T-helper 2 cell treated with Interferon-gamma antibody and Interleukin-4, amounts not matched to agents 100 ng/mL and 5 ng/mL, for 36 hours (primary cell): ENCODE data around the gene GNAT2. TPM values are rescaled to one million over a fixed set of nuclear protein-coding genes. Genes with fewer than 3 reads are reported as not detected.

Experiments
- intact Hi-C: fragments of 100-400 bp; cut with micrococcal nuclease; formaldehyde crosslinking; loops from one replicate; pipeline ENCODE4 v1.15.1; 2023
- total RNA-seq: library from RNA; stranded (reverse); gene quantifications from 2 replicates; pipeline ENCODE4 v1.2.3, GENCODE V29; 2022

Gene GNAT2
- total RNA-seq, 1 donor from 2014 or later: not detected

GRCh38 chr1:109615879-109616278 is 3.5 kb downstream of the GNAT2 start:
- intact Hi-C loops: no loop called here

DNA sequence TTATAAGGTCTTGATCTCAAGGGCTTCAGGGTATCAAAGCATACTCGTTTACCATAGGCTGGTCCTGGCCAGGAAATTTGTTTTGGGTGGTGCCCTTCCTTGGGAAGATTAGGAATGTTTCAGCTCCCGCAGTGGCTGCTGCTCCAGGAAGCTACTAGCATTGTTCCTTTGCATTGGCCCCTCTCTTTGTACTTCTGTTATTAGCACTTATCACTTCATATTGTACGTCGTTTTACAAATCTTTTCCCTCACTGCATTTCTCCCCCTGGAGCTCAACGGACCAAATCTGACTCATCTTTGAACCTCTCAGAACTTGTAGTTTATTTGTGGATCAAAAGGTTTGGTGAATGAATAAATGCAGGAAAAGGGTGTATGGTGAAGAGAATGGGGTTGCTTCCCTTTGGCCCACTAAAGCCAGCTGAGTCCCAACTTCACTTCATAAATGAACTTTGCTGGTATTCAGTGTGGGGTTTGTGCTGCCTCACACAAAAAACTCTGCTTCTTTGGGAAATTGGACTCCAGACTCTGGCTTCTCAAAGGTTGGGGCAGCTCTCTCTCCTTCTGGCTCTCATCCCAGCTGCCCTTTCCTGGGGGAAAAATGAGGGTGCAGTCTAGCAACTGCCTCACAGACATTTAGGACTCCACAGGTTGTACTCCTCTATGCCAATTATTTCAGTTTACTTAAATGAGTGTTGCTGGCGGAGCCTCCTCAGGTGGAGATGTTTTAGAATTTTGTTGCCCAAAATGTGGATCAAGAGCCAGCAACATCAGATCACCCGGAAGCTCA is 5.9 kb downstream of the GNAT2 start:
- intact Hi-C loops: no loop called here

- intact Hi-C loops: no loop called here
Observed at GRCh38 chr1:109611308-109611990, 8.0 kb downstream of the GNAT2 start.

DNA sequence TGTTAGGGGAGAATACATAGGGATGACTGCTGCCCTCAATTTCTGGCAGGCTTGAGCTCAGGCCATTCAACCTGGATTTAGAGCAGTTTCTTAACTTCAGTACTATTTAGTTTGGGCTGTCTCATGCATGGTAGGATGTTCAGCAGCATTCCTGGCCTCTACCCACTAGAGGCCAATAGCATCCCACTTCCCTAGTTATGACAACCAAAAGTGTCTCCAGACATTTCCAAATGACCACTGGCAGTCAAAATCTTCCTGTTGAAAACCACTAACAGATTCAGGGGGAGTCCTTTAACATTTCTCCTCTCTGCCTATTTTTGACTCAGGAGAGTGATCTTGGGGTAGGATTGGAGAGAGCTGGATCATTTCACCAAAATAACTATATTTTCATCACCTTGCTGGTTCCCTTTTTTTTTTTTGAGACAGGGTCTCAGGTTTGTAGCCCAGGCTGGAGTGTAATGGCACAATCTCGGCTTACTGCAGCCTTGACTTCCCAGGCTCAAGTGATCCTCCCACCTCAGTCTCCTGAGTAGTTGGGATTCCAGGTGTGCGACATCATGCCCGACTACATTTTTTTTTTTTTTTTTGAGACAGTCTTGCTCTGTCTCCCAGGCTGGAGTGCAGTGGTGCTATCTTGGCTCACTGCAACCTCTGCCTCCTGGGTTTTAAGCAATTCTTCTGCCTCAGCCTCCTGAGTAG is 8.7 kb downstream of the GNAT2 start:
- intact Hi-C loops: no loop called here

DNA sequence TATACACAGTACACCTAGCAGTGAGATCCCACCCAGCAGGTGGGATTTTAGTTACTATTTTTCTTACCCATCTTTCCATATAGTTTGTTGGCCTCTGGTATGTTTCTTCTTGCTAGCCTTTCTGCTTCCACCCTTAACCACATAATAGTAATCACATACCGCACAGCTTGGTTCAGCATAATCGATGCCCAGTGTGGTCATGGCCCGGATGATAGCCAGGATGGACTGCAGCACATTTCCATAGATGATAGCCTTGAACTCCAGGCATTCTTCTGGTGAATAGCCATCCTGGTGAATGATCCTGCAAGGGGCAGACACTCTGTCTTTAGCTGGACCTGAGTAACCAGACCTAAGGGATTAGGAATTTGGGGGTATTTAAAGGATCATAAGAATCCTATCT is 9.5 kb downstream of the GNAT2 start:
- intact Hi-C loops: no loop called here

DNA sequence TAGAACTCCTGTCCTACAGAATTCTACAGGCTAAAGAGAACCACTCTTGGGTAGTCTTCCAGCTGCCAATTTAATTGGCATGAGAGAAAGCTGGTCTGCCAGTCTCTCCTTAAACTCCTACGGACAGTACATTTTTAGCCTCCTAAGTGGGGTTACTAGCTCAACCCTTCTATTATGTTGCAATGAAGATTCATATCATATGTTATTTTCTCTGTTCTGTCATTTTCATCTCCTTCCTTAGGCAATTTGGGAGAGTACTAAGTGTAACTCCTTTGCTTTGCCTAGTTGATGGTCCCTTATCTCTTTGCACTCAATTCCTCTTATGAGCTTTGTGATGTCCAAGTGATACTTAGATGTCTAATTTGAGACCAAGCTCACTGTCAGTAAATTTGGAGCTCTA is 14.0 kb downstream of the GNAT2 start:
- intact Hi-C loops: no loop called here

DNA sequence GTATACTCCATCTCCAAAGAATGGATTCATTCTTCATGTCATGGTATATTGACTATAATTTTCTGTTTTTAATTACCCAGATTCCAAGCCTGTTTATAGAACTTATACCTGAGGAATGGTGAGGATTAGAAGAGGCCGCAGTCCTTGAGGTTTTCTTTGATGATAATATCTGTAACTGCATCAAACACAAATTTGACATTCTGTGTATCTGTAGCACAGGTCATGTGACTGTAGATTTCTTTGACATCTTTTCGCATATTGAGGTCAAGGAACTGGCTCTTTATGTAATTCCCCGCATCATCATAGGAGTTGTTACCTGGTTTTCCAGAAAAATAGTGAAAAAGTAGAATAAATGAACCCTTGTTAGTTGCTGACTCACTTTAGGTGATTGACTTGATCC is 16.2 kb downstream of the GNAT2 start:
- intact Hi-C loops: no loop called here

- intact Hi-C loops: no loop called here
Observed at GRCh38 chr1:109598655-109599054, 20.8 kb downstream of the GNAT2 start.

GRCh38 chr1:109598156-109598555 is 21.3 kb downstream of the GNAT2 start:
- intact Hi-C loops: no loop called here

DNA sequence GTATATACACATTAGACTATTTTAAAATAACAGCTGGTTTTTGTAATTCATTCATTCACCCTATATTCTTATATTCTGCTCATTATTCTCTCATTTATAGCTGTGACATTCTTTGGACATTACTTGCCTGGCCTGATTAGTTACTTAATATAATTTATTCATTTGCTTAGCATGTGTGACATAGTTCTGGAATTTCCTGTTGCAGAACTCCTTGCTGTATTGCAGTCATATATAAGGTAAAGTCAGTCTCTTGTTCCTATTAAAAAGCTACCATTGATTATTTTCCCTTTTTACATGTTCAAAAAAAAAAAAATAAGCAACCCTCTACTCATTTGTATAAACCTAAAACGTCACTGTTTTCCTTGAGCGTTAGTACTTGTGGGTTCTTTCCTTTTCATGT is 23.9 kb downstream of the GNAT2 start:
- intact Hi-C loops: no loop called here

- intact Hi-C loops: no loop called here
Observed at GRCh38 chr1:109592916-109593315, 26.5 kb downstream of the GNAT2 start.

DNA sequence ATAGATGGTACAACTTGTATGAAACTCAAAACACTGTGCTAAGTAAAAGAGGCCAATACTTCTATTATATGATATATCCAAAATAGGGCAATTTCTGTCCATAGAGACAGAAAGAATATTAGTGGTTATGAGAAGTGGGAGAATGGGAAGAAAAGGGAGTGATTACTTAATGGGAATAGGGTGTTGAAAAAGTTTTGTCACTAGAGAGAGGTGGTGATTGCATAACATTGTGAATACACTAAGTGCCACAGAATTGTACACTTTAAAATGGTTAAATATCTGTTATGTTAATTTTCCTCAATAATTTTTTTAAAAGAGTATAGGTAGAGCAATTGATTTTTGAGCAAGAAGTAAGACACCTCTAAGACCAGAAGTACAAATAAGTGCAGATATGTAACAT is 29.7 kb downstream of the GNAT2 start:
- intact Hi-C loops: no loop called here

DNA sequence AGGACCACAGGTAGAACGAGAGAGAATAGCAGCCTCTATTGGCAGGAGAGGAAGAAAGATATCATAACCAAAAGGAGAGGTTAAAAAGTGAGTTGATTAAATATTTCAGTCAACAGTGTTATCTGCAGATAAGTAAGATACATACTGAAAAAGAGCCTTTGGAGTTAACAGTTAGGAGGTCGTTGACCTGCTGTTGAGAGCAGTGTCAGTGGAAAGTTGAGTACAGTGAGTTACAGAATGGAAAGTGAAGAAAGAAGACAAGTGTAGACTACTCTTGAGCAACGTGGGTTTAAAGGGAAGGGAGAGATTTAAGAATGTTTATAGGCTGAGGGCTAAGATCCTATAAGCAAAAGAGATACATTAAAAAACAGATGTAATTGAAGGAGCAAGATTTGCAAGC is 30.2 kb downstream of the GNAT2 start:
- intact Hi-C loops: no loop called here

- intact Hi-C loops: no loop called here
Observed at GRCh38 chr1:109586055-109586454, 33.4 kb downstream of the GNAT2 start.

- intact Hi-C loops: no loop called here
Observed at GRCh38 chr1:109584766-109585165, 34.6 kb downstream of the GNAT2 start.

- intact Hi-C loops: no loop called here
Observed at GRCh38 chr1:109582021-109582420, 37.4 kb downstream of the GNAT2 start.

- intact Hi-C loops: no loop called here
Observed at GRCh38 chr1:109579491-109579890, 39.9 kb downstream of the GNAT2 start.

GRCh38 chr1:109578947-109579443 is 40.4 kb downstream of the GNAT2 start:
- intact Hi-C loops: no loop called here

DNA sequence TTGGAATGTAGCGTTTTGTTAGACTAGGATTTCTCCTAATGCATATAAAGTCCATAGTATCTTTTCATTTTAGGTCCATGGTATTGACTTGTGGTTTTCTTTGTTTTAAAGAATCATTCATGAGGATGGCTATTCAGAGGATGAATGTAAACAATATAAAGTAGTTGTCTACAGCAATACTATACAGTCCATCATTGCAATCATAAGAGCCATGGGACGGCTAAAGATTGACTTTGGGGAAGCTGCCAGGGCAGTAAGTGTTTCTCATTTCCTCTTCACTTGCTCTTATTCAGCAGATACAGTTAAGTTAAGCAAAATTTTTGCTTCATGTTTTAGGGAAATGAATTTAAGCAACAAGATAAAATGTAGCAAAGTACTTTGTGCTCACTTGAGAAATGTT is 45.6 kb downstream of the GNAT2 start:
- intact Hi-C loops: no loop called here

GRCh38 chr1:109570414-109570813 is 49.0 kb downstream of the GNAT2 start:
- intact Hi-C loops: no loop called here

DNA sequence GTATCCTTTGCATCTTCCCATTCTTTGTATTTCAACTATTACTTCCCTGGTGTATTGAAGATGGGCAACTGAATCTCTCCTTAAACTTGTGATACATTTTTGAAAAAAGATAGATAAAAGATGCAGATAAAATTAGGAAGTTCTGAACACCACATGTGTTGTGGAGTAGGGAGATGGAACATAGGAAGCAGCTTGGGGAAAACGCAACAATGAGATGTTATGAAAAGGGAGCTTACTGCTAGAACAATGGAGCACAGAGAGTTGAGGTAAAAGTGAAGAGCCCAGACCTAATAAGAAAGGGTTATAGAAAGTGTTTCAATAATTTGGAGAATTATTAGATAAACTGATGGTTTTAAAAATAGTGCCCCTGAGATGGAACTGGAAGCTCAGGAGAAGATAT is 50.1 kb downstream of the GNAT2 start:
- intact Hi-C loops: no loop called here
